IMR-90 (cell line): Measurements from ENCODE around the gene NCAPH2.

Source experiments
- BHLHE40 ChIP-seq: fragments of 150-350 bp; IDR thresholded peaks from 2 replicates; pipeline ENCODE4 v1.6.1; 2016; ENCODE audit warnings: mild to moderate bottlenecking, low read depth, low read length
- CEBPB ChIP-seq: IDR thresholded peaks from 2 replicates; pipeline ENCODE4 v1.6.1; 2012; ENCODE audit warnings: low read depth, low read length, improper control_type of control experiment
- MAZ ChIP-seq: IDR thresholded peaks from 2 replicates; pipeline ENCODE4 v1.6.1; 2012; ENCODE audit warnings: low read depth, mild to moderate bottlenecking, low read length, improper control_type of control experiment, moderate library complexity, borderline replicate concordance
- MXI1 ChIP-seq: IDR thresholded peaks from 2 replicates; pipeline ENCODE4 v1.6.1; 2012; ENCODE audit warnings: low read depth, mild to moderate bottlenecking, low read length, moderate library complexity, borderline replicate concordance
- NFE2L2 ChIP-seq: fragments of 150-350 bp; IDR thresholded peaks from 2 replicates; pipeline ENCODE4 v1.6.1; 2016; ENCODE audit warnings: low read depth, mild to moderate bottlenecking, low read length
- POLR2A ChIP-seq: IDR thresholded peaks from 2 replicates; pipeline ENCODE4 v1.6.1; 2012; ENCODE audit warnings: mild to moderate bottlenecking, low read depth, low read length
- RAD21 ChIP-seq: IDR thresholded peaks from 2 replicates; pipeline ENCODE4 v1.6.1; 2012; ENCODE audit warnings: low read length, improper control_type of control experiment
- RFX5 ChIP-seq: IDR thresholded peaks from 2 replicates; pipeline ENCODE4 v1.8.0; 2012; ENCODE audit warnings: low read depth, mild to moderate bottlenecking, low read length, moderate library complexity
- TF ChIP-seq, protein P1 (sequence below): conservative IDR thresholded peaks from 2 replicates; pipeline ENCODE4 v1.5.1; 2012; ENCODE audit warnings: mild to moderate bottlenecking, low read depth, low read length, improper control_type of control experiment
- TF ChIP-seq, protein P2 (sequence below): fragments of 150-350 bp; IDR thresholded peaks from 2 replicates; pipeline ENCODE4 v1.6.1; 2017; ENCODE audit warnings: mild to moderate bottlenecking, antibody characterized with exemption, low read length, low read depth

DNA sequence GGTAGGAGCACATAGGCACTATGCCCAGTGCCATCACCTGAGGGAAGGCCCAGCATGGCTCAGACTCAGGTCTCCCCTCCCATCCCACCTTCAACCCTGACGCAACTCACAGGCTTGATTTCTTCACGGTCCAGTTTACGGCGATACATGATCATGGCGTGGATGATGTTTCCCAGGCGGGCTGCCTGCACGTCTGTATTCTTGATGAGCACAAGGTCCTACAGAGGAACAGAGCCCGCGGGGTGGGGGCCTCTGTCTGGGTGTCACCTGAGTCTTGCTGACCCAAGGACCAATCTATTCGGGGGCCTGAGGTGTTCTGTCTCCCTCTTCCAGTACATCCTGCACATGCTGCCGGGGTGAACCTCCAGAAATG, 66.3 kb downstream of the NCAPH2 start:
- TF ChIP-seq, protein P1, sequence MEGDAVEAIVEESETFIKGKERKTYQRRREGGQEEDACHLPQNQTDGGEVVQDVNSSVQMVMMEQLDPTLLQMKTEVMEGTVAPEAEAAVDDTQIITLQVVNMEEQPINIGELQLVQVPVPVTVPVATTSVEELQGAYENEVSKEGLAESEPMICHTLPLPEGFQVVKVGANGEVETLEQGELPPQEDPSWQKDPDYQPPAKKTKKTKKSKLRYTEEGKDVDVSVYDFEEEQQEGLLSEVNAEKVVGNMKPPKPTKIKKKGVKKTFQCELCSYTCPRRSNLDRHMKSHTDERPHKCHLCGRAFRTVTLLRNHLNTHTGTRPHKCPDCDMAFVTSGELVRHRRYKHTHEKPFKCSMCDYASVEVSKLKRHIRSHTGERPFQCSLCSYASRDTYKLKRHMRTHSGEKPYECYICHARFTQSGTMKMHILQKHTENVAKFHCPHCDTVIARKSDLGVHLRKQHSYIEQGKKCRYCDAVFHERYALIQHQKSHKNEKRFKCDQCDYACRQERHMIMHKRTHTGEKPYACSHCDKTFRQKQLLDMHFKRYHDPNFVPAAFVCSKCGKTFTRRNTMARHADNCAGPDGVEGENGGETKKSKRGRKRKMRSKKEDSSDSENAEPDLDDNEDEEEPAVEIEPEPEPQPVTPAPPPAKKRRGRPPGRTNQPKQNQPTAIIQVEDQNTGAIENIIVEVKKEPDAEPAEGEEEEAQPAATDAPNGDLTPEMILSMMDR, result no peak
- TF ChIP-seq NFE2L2 (no peak), CEBPB (no peak), POLR2A (no peak), RAD21 (no peak), RFX5 (no peak), MAZ (no peak), BHLHE40 (no peak), MXI1 (no peak)
- TF ChIP-seq, protein P2, sequence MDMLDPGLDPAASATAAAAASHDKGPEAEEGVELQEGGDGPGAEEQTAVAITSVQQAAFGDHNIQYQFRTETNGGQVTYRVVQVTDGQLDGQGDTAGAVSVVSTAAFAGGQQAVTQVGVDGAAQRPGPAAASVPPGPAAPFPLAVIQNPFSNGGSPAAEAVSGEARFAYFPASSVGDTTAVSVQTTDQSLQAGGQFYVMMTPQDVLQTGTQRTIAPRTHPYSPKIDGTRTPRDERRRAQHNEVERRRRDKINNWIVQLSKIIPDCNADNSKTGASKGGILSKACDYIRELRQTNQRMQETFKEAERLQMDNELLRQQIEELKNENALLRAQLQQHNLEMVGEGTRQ, result no peak
